B cell (primary cell): Measurements from ENCODE around the gene IFIT1B. TPM values are rescaled to one million over a fixed set of nuclear protein-coding genes. Genes with fewer than 3 reads are reported as not detected.

Source experiments
- ATAC-seq: fragments of 200-7000 bp; cut with Tn5 transposase; one replicate; pipeline ENCODE4 v1.10.0; 2021; ENCODE audit warnings: low read depth, mild to moderate bottlenecking, moderate number of reproducible peaks, moderate library complexity
- CTCF ChIA-PET: fragments of 350-600 bp; sonication (Branson Sonifier 250); formaldehyde crosslinking; loops from one replicate; lab custom pipeline; 2021; ENCODE audit warnings: antibody characterized with exemption, inconsistent platforms; lab: Charles Lee
- POLR2A ChIA-PET: fragments of 350-600 bp; sonication (Branson Sonifier 250); formaldehyde crosslinking; loops from one replicate; lab custom pipeline; 2021; ENCODE audit warnings: antibody characterized with exemption; lab: Charles Lee
- DNase-seq: peaks from one replicate; pipeline ENCODE4 v3.0.0; 2013
- H2AFZ ChIP-seq: 2 replicates; pipeline ENCODE4 v1.6.1; 2012; ENCODE audit warnings: mild to moderate bottlenecking, low read depth, low read length; ENCODE audit not compliant: insufficient read depth, poor library complexity, severe bottlenecking
- H3K27ac ChIP-seq, 2 donors: 1 replicate in 1 of 2; 2 replicates in 1 of 2; pipeline ENCODE4 v1.5.1; 2012 to 2013; ENCODE audit warnings: low read length in 2 of 2, mild to moderate bottlenecking in 2 of 2, moderate library complexity in 1 of 2
- H3K27me3 ChIP-seq, 4 experiments: fragments of 200-600 bp in 1 of 4; sonication (generic) in 1 of 4; replicated peaks in 1 of 4; 1 replicate in 2 of 4; 2 replicates in 2 of 4; pipeline versions ENCODE4 v1.6.1 to v1.7.0; 2013 to 2016; ENCODE audit warnings: low read length in 3 of 4, mild to moderate bottlenecking in 2 of 4, mixed read lengths in 1 of 4, moderate library complexity in 1 of 4; ENCODE audit not compliant: insufficient read depth in 4 of 4, control insufficient read depth in 3 of 4; ENCODE audit errors: control extremely low read depth in 1 of 4
- H3K36me3 ChIP-seq, 2 experiments: replicated peaks in 1 of 2; 1 replicate in 1 of 2; 2 replicates in 1 of 2; pipeline versions ENCODE4 v1.6.1 to v1.7.1; 2013; ENCODE audit warnings: low read length in 1 of 2; ENCODE audit not compliant: insufficient read depth in 2 of 2, control insufficient read depth in 1 of 2; ENCODE audit errors: control extremely low read depth in 1 of 2, extremely low read depth in 1 of 2
- H3K4me1 ChIP-seq, 2 donors: fragments of 200-600 bp in 1 of 2; sonication (generic) in 1 of 2; 1 replicate in 1 of 2; 2 replicates in 1 of 2; pipeline versions ENCODE4 v1.5.1 to v1.6.1; 2013 to 2017; ENCODE audit warnings: low read length in 2 of 2; ENCODE audit not compliant: control insufficient read depth in 2 of 2, insufficient read depth in 2 of 2
- H3K4me2 ChIP-seq: replicated peaks from 2 replicates; pipeline ENCODE3; 2012; ENCODE audit warnings: mild to moderate bottlenecking, low read depth, low read length; ENCODE audit not compliant: poor library complexity, severe bottlenecking
- H3K4me3 ChIP-seq, 5 experiments: fragments of 200-600 bp in 1 of 5; sonication (generic) in 1 of 5; 1 replicate in 3 of 5; 2 replicates in 2 of 5; pipeline versions ENCODE4 v1.5.1 to v1.7.0; 2011 to 2016; ENCODE audit warnings: low read length in 4 of 5, mild to moderate bottlenecking in 4 of 5, low read depth in 2 of 5, control low read depth in 1 of 5, moderate library complexity in 1 of 5; ENCODE audit not compliant: insufficient read depth in 1 of 5; ENCODE audit errors: control extremely low read depth in 1 of 5, extremely low read depth in 1 of 5
- H3K79me2 ChIP-seq: fragments of 200-600 bp; sonication (generic); one replicate; pipeline ENCODE4 v1.6.0; 2016; ENCODE audit warnings: low read length; ENCODE audit not compliant: control insufficient read depth, insufficient read depth
- H3K9ac ChIP-seq: fragments of 200-600 bp; sonication (generic); 2 replicates; pipeline ENCODE4 v1.6.1; 2017; ENCODE audit warnings: mild to moderate bottlenecking, low read length, moderate library complexity
- H3K9me3 ChIP-seq, 3 donors: one replicate each; pipeline versions ENCODE4 v1.6.1 to v1.7.1; 2013; ENCODE audit warnings: low read length in 2 of 3; ENCODE audit not compliant: control insufficient read depth in 2 of 3, insufficient read depth in 1 of 3; ENCODE audit errors: control extremely low read depth in 1 of 3
- H4K20me1 ChIP-seq: 2 replicates; pipeline ENCODE4 v1.6.0; 2012; ENCODE audit warnings: mild to moderate bottlenecking, low read length; ENCODE audit not compliant: insufficient read depth, control insufficient read depth, poor library complexity, severe bottlenecking
- H3K27ac Mint-ChIP-seq: one replicate; pipeline ENCODE4 v1.8.0; 2021; ENCODE audit warnings: mixed read lengths
- H3K27me3 Mint-ChIP-seq: one replicate; pipeline ENCODE4 v1.8.0; 2021; ENCODE audit warnings: mixed read lengths
- H3K4me1 Mint-ChIP-seq: one replicate; pipeline ENCODE4 v1.8.0; 2021; ENCODE audit warnings: mixed read lengths
- H3K4me3 Mint-ChIP-seq: one replicate; pipeline ENCODE4 v1.8.0; 2021; ENCODE audit warnings: mixed read lengths
- H3K9me3 Mint-ChIP-seq: one replicate; pipeline ENCODE4 v1.8.0; 2022; ENCODE audit warnings: mixed read lengths; ENCODE audit not compliant: insufficient read depth
- EZH2 ChIP-seq: IDR thresholded peaks from 2 replicates; pipeline ENCODE4 v1.6.1; 2012; ENCODE audit warnings: borderline replicate concordance, low read depth, mild to moderate bottlenecking, moderate library complexity, low read length; ENCODE audit not compliant: insufficient read depth, poor library complexity, severe bottlenecking
- WGBS: methylation state at CpG from one replicate; pipeline ENCODE4 v1.1.5; 2013; ENCODE audit warnings: missing lambda C conversion rate; ENCODE audit not compliant: insufficient coverage; 5-methylcytosine and 5-hydroxymethylcytosine counted together
- intact Hi-C: fragments of 100-400 bp; cut with micrococcal nuclease; formaldehyde crosslinking; loops from one replicate; pipeline ENCODE4 v1.10.0; 2022
- polyA plus RNA-seq: library from polyadenylated mRNA; depleted of rRNA; stranded (reverse); fragments of >200 nt; gene quantifications from 2 replicates; pipeline ENCODE4 v1.2.3, GENCODE V29; 2012
- total RNA-seq, 2 donors: library from RNA; stranded (reverse); fragments of 120-200 nt in 1 of 2; gene quantifications; 1 replicate in 1 of 2; 2 replicates in 1 of 2; pipeline versions ENCODE4 v1.2.3 to v1.2.4, GENCODE V29; 2013 to 2022
- TF ChIP-seq, protein P1 (sequence below): fragments of 200-600 bp; IDR thresholded peaks from one replicate; pipeline ENCODE4 v1.8.0; 2022; ENCODE audit warnings: antibody characterized with exemption, mild to moderate bottlenecking

Gene IFIT1B
- total and polyA plus RNA-seq, 2 donors (not counting 1 experiment from before 2014, with no cell fraction given): not detected

DNA sequence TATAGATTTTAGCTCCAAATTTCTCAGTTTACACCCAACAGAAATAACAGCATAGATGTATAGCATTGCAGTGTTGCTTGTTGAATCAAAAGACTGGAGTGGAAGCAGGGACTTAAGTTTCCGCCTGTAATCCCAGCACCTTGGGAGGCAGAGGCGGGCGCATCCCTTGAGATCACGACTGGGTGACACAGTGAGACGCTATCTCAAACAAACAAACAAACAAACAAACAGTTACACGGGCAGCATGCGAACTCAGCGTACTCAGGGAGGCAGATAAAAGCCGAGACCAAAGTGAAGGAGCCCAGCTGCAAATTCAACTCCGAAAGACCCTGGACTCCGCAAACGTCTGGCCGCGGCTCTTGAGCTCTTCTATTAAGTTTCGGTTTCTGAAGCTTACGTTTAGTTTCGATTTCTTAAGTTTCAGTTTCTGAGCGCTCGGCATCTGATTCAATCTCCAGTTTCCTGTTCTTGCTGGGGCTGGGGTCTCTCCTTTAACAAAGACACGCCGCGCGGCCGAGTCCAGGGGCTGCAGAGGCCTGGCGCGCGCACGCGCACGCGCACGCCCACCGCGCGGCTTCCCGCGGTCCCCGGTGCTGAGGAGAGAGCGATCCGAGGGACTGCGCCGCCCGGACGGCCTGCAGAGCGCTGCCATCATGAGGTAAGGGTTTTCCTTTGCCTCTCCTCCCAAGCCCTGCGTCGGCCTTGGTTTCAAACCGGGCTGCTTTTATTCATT is 36.5 kb downstream of the IFIT1B start, which contains the start of gene IFIT5:
IFIT5 (plus strand) TSS at position 423 of the 733 bp plus-strand sequence; CDS start at position 654, 231 bp downstream.
- TF ChIP-seq, protein P1, sequence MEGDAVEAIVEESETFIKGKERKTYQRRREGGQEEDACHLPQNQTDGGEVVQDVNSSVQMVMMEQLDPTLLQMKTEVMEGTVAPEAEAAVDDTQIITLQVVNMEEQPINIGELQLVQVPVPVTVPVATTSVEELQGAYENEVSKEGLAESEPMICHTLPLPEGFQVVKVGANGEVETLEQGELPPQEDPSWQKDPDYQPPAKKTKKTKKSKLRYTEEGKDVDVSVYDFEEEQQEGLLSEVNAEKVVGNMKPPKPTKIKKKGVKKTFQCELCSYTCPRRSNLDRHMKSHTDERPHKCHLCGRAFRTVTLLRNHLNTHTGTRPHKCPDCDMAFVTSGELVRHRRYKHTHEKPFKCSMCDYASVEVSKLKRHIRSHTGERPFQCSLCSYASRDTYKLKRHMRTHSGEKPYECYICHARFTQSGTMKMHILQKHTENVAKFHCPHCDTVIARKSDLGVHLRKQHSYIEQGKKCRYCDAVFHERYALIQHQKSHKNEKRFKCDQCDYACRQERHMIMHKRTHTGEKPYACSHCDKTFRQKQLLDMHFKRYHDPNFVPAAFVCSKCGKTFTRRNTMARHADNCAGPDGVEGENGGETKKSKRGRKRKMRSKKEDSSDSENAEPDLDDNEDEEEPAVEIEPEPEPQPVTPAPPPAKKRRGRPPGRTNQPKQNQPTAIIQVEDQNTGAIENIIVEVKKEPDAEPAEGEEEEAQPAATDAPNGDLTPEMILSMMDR: no peak
- TF ChIP-seq EZH2: no peak
- peak within 1 kb of the TSS; percentile 91 to 93 for H3K27ac ChIP-seq
- Mint-ChIP-seq H3K4me1 (peaks cover 44% of the 10 kb centered on the region), H3K9me3 (no peaks in the 10 kb centered on the region), H3K27ac (peak within 1 kb of the TSS; percentile 95), H3K27me3 (no peaks in the 10 kb centered on the region), H3K4me3 (peak within 1 kb of the TSS; percentile 92)
- H3K4me3 ChIP-seq: peak within 1 kb of the TSS; percentile 71 to 98 (median 90)
- under 1% methylated on average over 48 of the region's 48 CpGs for WGBS
- peak; percentile 88 for DNase-seq
- no peaks in the 10 kb centered on the region for H3K27me3 ChIP-seq
- peak within 1 kb of the TSS; percentile 92 for H2AFZ ChIP-seq
- intact Hi-C loops: loop anchor here (1.0 to 10.0 kb wide), 9 partner anchors 22 to 2000 kb away; partner anchors contain the start of genes ATAD1, HECTD2, IFIT1 and LIPA
- ATAC-seq: peak; percentile 71
- ChIA-PET POLR2A (interaction anchor here (0.9 to 2.0 kb wide), 6 partner anchors 16 to 163 kb away, joined by 3 to 11 read pairs (median 4); partner anchors contain the start of genes IFIT2 and LIPA), CTCF (interaction anchor here (0.6 to 2.2 kb wide), 6 partner anchors 18 to 146 kb away, joined by 3 to 10 read pairs (median 6); partner anchors contain the start of genes IFIT1 and IFIT2)
- peak within 1 kb of the TSS; percentile 91 for H3K9ac ChIP-seq
- peaks cover 0 to 18% of the 10 kb centered on the region in 2 experiments for H3K36me3 ChIP-seq
- H4K20me1 ChIP-seq: peaks cover 24% of the 10 kb centered on the region
- peaks cover 62% of the 10 kb centered on the region for H3K79me2 ChIP-seq
- peaks cover 29 to 38% of the 10 kb centered on the region in 2 donors for H3K4me1 ChIP-seq
- peak within 1 kb of the TSS; percentile 78 for H3K4me2 ChIP-seq
- peaks cover 0 to 9% (median 0%) of the 10 kb centered on the region in 3 donors for H3K9me3 ChIP-seq
